ENCODE measurements around the gene ERGIC1.
A peak's percentile ranks its signal among the peaks of the same experiment; 100 is the strongest.

Gene ERGIC1

DNA sequence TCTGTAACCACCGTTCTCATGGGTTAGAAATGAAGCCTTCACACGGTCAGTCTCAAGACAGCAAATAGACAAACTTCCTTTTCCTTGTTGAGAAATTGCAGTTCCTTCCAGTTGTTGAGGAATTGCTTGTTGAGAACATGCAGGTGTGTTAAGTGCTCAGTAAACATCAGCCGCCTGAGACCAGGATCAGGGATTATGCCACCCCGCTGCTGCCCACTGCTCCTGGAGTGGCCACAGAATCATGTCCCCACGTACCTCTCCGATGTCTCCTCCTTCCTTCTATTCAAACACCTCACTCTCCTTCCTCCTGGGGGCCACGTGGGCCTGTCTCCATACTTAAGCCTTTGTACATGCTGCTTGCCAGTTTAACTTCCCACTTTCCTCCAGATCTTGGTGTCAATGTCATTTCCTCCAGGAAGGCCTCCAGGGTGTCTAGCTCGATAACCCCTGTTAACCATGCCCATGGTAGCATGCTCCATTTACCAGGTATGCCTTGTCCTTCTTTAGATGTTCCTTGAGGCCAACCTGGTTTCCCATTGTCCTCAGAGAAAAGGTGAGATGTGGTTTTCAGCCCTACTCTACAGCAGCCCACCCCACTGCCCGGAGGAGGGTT is 91.4 kb downstream of the ERGIC1 start:
- DNase-seq = no peak

DNA sequence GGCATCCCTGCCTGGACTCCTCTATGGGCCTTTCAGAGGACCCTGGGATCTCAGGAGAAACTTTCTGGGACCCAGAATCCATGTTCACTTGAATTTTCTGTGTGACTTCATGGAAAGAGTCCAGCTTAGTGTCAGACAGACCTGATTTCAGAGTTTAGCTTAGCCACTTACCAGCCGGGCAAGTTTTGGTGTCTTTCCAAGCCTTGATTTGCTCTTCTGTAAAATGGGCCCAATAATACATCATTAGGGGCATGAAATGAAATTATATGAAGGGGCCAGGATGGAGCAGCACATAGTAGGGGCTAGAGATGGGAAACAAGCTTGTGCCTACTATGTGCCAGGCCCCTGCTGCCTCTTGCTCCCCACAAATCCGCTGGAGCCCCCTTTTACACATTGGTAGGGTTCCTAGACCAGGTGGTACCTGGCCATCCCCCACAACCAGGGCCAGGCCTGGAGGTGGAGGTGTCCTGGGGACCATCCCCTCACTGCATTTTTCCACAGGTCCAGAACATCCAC is 92.0 kb downstream of the ERGIC1 start:
- DNase-seq = no peak

DNA sequence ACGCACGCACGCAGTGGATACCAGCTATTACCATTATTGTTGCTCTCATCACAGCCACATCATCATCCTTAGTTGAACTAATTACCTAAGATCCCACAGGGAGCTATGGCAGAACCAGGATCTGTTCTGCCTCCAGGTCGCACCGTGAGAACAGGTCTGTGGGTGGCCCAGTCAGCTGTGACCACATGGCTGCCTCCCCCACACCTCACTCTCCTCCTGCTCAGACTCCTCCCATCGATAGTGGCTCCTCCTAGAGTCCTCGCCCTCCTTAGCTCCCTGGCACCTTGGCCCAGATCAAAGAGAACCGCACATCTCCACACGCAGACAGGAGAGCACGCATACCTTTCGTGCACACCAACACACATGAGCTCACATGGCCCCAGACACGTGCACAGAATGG is 92.7 kb downstream of the ERGIC1 start:
- DNase-seq = no peak

DNA sequence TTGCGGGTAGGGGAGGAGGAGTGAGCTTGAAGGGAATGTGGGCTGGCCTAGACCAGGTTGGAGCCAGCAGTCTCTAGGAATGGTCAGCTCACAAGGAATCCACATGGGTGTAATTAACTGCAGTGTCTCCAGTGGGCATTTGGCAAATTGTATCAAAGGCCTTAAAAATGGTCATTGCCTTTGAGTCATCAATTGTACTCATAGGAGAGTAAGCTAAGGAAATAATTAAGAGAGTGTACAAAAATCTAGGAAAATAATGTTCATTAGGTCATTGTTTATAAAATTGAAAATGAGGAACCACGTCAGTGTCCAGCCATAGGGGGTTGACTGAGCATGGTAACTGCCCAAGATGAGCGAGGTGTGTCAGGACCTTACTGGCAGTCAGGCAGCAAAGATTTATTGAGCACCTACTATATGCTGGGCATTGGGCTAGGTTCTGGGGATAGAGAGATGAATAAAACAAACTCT is 95.4 kb downstream of the ERGIC1 start:
- DNase-seq = no peak

DNA sequence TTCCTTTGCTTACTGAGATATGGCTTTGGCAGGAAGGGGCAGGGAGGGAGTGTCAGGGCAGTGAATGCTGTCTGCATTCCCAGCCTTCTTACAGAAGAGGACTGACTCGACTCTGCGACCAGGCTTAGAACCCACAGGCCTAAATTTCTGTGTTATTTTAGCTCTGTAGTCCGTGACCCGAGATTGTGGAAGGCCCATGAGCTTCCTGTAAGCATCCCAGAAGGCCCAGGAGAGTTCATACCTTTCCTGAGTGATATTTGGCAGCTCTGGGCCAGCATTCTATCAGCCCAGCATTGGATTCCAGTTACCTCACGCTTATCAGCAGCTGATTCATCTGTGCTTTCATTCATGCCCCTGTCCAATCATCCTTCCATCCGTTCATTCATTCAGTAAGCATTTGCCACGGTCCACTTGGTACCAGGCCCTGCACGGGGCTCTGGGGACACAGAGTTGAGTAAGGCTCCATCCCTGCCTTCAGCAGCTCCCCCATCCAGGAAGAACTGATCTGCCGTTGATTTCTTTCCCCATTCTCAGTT is 97.0 kb downstream of the ERGIC1 start:
- DNase-seq = no peak

DNA sequence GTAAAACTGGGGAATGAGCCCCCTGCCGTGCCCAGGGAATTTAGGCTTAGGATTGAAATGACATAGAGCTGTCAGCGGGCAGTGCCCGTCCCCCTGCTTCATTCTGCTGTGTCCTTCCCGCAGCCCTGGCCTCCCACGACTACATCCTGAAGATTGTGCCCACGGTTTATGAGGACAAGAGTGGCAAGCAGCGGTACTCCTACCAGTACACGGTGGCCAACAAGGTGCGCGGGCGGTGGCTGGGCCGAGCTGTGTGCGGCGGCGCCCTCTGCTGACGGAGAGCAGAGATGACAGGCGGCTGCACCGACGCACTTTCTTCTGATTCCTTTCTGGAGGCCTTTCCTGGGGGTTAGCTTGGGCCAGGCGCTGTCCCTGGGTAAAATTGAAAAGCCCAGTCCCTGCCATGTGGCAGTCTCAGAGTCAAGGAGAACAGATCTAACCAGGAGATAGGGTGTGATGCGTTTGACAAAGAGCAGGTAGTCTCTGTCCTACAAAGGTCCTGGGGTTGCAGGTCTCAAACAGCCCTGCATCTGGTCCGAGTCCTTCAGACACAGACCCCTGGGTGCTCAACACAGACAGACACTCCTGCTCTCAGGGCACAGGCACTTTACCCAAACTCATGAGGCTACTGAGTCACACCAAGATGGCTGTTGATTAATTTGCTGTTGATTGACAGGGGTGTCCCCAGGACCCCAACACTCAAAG is 98.4 kb downstream of the ERGIC1 start:
- peak; percentile 73 for DNase-seq

DNA sequence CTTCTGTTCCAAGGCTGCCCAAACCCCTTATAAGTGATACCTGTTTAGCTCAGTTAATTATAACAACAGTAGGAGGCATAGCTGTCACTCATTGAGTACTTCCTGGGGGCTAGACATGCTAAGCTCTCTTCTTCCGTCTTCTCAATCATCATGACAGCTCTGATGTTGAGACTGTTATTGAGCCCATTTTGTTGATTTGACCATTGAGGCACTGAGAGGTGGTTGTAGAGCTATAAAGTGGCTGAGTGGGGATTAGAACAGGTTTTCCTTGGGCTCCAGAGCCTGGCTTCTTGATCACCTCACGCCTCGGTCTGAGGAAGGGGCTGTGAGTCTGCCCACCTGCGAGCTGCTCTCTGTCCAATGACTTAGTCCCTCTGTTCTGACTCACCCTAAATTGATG is 99.2 kb downstream of the ERGIC1 start:
- no peak for DNase-seq

DNA sequence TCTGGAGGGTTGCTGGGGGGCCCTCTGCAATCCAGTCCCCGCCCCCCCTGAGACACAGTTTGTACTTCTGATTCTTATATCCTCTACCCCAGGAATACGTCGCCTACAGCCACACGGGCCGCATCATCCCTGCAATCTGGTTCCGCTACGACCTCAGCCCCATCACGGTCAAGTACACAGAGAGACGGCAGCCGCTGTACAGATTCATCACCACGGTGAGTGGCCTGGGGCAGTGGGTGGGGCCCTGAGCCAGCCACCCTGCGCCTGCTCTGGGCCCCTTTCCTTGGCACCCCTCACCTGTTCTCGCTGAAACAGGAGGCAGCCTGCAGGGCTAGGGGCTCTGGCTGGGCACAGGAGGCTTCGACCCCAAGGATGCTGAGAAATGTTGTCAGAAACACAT is 101.0 kb downstream of the ERGIC1 start:
- no peak for DNase-seq

DNA sequence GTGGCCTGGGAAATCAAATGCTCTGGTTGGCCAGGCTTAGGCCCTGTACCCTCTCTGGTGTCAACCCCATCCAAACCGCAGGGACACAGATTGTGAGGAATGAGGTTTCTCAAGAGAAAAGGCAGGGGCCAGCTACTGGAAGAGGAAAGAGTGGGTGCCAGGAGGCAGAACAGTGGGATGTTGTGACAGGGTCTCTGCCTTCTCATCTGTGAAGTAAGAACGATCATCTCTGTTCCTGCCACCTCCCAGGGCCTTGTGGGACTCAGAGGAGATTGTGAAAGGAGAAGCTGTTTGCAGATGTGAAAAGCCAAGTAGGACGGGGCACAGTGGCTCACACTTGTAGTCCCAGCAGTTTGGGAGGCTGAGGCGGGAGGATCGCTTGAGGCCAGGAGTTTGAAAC is 102.3 kb downstream of the ERGIC1 start:
- no peak for DNase-seq

DNA sequence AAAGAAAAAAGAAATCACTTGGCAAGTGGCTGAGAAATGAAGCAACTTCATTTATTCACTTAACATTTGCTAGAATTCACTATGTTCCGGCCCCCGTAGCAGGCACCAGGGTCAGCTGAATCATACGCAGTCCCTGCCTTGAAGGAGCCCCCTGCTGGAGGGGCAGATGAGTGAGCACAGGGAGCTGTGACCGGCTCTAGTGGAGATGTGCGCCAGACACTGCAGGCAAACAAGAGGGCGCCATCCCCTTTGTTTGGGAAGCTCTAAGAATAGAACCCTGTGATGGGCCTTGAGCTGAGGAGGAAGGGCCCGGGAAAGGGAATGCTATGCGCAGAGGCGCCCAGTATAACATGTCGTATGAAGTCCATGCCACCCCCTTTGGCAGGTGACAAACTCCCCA is 105.0 kb downstream of the ERGIC1 start:
- DNase-seq = peak; percentile 28

DNA sequence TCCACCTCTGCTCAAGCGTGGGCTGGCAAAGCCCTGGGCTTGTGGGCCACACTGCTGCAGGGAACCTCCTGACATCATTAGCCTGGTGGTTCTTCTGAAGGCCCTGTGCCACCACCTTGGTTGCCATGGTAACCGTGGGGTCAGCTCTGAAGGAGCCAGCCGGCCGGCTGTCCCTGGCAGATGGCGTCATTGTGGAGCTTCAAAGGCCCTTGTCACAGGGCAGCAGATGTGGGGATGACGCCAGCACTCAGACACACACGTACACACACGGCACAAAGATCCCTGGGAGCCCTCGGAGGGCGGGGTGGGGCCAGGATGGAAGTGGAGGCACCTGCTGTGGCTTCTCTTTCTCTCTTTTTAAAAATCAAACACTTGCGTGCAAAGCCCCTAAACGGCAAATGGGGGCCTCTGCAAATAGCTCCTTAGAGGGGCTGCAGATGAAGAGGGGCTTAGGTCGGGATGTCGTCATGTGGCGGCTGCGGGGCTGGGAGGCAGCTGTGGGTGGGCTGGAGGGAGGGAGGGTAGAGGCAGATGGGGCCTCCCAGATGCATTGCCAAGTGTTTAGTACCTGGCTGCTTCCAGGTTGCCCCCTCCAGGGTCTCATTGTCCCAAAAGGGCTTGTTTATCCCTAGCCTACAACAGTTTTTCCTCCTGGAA is 105.7 kb downstream of the ERGIC1 start:
- no peak for DNase-seq

DNA sequence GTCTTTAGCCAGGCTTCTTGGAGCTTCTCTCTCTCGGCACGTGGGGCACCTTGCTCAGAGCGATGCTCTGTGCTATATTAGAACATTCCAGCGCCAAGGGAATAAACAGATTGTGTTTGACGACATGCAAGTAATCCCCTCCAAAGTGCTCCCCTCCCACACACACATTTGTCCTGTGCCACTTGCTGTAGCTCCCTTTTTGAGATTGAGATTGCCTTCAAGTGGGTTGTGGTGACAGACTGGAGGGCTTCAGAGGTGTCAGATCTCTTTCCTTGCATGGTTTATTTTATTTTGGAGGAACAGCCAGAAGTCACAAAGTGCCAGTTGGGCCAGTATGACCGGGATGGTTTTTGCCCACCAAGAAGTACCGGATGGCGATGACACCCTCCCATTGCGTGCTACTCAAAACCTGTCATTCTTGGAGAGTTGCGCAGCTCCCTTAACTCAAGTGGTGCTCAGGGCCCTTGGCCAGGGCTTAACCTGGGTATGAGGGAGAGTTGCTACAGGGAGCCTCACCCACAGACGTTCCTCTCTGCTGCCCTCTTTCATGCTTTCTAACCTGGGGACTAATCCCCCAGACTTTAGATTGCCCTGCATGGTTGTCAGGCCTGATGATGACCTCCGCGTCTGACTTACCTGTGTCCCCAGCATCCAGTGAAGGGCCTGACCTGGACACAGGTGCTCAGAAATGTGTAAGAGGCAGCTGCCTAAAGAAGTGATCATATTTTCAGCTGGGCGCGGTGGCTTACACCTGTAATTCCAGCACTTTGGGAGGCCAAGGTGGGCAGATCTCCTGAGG is 106.4 kb downstream of the ERGIC1 start:
- no peak for DNase-seq

DNA sequence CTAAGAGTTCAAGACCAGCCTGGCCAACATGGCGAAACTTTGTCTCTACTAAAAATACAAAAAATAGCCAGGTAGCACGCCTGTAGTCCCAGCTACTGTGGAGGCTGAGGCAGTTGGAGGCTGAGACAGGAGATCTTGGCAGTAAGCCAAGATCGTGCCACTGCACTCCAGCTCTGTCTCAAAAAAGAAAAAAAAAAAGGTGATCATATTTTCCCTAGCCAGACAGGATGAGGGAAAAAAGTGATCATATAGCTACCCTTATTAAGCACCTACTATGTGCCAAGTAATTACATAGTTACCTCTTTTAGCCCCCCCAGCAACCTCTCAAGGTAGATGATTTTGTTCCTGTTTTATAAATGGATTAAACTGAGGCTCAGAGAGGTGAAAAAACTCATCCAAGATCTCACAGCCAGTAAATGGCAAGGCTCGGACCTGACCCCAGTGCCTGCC is 107.0 kb downstream of the ERGIC1 start:
- DNase-seq = no peak

DNA sequence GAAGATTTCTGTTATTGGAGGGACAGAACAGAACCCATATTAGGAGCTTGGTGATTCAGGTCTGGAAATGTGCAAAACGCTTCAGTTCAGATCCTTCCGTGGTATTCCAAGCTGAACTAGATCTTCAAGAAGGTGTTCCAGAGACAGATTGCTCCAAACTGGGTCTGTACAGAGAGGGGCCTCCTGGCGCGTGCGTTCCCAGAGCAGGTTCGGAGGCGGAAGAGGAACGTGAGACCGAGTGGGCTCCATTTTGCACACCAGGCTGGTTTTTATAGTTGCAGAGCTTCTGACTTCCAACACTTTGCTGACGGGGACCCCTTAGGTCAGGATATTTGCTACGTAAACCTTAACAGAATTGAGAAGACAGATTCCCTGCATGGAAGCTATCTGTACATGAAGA is 108.5 kb downstream of the ERGIC1 start:
- DNase-seq = no peak

DNA sequence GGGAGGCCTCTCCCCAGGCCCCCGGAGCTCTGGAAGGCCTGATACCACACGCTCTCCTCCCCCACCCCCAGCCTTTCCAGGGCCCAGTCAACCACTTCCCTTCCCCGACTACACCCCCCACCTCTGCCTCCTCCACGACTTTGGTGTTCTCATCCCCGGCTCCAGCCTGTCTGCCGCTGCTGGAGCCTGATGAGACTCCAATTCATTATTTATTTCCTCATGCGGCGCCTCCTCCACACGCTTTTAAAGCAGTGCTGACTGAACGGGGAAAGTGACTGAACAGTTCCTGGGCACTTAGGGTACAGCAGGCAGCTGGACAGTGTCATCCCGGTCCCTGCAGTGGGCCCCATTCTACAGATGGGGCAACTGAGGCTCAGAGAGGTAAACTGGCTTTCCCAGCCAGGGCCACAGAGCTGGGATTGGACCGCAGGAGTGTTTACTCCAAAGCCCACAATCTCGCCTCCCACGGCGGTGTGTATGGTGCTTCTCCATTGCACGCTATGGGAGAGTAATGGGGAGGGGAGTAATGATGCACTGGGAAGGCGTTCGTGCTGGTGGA is 109.3 kb downstream of the ERGIC1 start:
- no peak for DNase-seq

DNA sequence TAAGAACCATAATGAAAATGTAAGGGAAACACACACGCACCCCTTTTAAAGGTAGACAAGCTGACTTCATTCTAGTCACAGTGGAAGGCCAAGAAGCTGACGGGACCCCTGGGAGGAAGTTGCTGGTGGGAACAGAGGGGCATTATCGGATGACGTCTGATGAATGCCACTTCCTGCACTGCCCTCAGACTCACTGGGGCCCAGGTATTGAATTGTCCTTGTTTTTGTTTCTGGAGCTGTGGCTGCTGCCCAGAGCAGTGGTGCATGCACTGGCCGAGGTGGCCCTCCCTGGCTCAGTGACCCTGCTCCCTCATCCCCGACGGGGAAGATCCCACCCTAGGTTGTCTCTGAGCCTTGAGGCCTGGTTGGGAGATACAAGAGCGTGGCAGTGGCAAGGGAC is 109.9 kb downstream of the ERGIC1 start:
- no peak for DNase-seq

DNA sequence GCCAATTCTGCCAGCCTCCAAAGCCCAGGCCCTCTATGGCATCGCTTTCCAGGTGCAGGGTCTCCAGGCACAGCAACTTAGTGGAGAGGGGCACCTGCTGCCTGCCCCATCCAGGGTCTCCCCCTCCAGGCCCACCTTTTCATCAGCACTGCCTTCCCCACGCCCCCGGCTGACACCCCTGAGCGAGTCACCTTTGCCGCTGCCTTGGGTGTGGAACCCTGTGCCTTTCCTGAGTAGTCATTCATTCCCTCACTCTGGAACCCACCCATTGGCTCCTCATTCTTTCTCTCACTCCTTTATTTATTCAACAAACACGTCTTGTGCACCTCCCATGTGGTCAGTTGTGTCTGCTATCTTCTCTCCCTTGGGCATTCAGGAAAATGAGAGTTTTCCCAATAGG is 110.7 kb downstream of the ERGIC1 start:
- no peak for DNase-seq

DNA sequence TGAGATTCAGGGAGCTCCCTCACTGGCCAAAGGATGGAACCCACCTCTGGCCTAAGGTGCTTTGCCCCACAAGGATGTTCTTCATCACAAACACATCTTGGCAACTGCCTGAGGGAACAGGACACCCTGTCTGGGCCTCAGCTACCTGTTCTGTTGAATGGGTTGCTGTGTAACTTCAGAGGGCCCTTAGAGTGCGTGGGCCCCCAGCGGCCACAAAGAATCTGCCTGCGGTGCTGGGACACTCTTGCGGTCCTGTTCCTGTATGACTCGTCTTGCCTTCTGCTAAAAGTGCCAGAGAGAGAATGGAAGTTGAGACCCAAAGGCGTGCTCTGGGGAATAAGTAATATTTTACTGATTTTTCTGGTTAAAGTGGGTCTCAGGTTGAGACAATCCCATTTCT is 111.1 kb downstream of the ERGIC1 start:
- DNase-seq = no peak

DNA sequence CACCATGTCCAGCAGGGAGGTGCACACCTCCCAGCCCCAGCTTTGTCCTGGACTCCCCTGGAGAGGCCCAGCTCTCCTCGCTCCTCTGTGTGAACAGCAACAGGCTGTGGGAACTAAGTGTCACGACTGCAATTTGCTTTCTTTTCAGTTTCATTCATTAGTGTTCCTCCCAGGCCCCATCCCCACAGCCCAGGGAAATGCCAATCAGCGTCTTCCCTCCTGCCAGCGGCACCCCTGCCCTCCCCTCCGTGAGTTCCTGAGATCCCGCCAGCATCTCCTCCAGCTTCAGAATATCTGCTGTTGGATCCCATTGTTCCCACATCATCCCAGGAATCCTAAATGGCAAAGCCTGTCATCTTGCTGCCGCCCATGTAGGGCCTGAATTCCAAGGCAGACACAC is 112.1 kb downstream of the ERGIC1 start:
- DNase-seq = no peak

DNA sequence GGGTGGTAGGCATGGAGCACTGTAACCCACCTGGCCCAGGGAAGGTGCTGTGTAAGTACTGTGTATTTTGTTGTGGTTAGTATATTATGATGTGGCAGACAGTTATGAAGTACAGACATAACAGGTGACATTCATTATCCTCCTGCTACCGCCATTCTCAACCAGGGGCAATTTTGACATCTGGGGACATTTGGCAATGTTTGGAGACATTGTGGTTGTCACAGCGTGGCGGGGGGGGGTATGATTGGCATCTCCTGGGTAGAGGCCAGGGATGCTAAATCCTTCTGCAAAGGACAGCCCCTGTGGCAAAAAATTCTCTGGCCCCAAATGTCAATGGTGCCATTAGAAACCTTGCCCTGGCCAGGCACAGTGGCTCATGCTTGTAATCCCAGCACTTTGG is 115.4 kb downstream of the ERGIC1 start:
- no peak for DNase-seq

DNA sequence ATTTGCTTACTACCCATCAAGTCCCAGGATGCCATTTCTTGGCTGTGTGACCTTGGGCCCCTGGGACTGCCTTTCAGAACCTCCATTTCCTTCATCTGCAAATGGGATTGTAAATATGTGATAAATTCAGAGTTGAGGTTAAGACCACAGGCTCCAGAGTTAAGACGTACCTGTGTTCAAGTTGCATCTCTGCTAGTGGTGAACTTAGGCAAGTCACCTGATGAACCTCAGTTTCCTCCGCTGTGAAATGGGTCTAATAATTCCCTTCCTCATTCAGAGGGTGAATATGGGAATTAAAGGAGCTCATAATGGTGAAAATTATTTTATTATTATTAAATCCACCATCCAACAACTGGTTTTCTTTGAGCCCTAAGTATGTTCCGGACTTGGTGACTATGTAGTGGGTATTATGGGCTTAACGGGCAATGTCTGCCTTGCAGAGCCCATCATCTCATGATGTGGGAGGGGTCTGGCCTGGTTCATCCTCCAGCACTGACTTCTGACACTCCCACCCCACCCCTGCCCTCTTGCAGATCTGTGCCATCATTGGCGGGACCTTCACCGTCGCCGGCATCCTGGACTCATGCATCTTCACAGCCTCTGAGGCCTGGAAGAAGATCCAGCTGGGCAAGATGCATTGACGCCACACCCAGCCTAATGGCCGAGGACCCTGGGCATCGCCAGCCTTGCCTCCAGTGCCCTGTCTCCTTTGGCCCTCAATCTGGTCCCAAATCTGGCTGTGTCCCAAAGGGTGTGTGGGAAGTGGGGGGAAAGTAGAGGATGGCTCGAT is 116.3 kb downstream of the ERGIC1 start:
- no peak for DNase-seq
